Right ventricle myocardium inferior (tissue), 1 donor: ENCODE measurements around the gene ANKRD29. TPM values are rescaled to one million over a fixed set of nuclear protein-coding genes. Genes with fewer than 3 reads are reported as not detected.

Source experiments
- ATAC-seq: fragments of 200-7000 bp; cut with Tn5 transposase; one replicate; pipeline ENCODE4 v1.9.1; 2020; ENCODE audit warnings: mild to moderate bottlenecking, moderate library complexity
- DNase-seq: peaks from one replicate; pipeline ENCODE4 v3.0.0; 2021; ENCODE audit errors: missing footprints
- intact Hi-C: fragments of 100-400 bp; cut with DNase I; formaldehyde crosslinking; loops from one replicate; pipeline ENCODE4 v1.11.0; 2022
- total RNA-seq: library from RNA; stranded (reverse); fragmentation: NEBNext Ultra II Directional; extraction: Animal tissue kit (Norgen Biotek cat#: 25700); gene quantifications from one replicate; pipeline ENCODE4 v1.2.1, GENCODE V29; 2021
- donor health status: DM: no; HTN: yes; CAD: no; lungs with severe emphysema.

ANKRD29 gene
- total RNA-seq, 1 donor from 2014 or later, result 6.8 TPM

GRCh38 chr18:23689031-23689615 is 26.4 kb upstream of the ANKRD29 start, which contains the start of gene LAMA3:
TSS of gene LAMA3 (plus strand) at chr18:23689453. CDS start at chr18:23689684, 231 bp downstream.
- intact Hi-C loops, result loop anchor here (5.0 kb wide), 1 partner anchor 67 kb away; no protein-coding TSS in a partner anchor
- DNase-seq, result peak; percentile 83
- peak; percentile 92 for ATAC-seq

- intact Hi-C loops, result loop anchor here (5.0 kb wide), 1 partner anchor 66 kb away; no protein-coding TSS in a partner anchor
- DNase-seq (no peak), ATAC-seq (no peak)
Measured at GRCh38 chr18:23688528-23688927, 25.8 kb upstream of the ANKRD29 start.

- DNase-seq, result no peak
- ATAC-seq, result no peak
Measured at GRCh38 chr18:23684515-23685197, 21.9 kb upstream of the ANKRD29 start.

GRCh38 chr18:23683671-23684070 is 21.0 kb upstream of the ANKRD29 start:
- intact Hi-C loops, result no loop called here
- ATAC-seq (no peak), DNase-seq (no peak)

More at GRCh38 chr18:23684515-23685197, 21.9 kb upstream of the ANKRD29 start:
- intact Hi-C loops, result loop anchor here (5.0 kb wide), 1 partner anchor 62 kb away; no protein-coding TSS in a partner anchor

- no peak for ATAC-seq
- intact Hi-C loops, result no loop called here
- no peak for DNase-seq
Measured at GRCh38 chr18:23683155-23683554, 20.4 kb upstream of the ANKRD29 start.

GRCh38 chr18:23682472-23682871 is 19.8 kb upstream of the ANKRD29 start:
- ATAC-seq (no peak), DNase-seq (no peak)
- intact Hi-C loops, result no loop called here

GRCh38 chr18:23682045-23682444 is 19.3 kb upstream of the ANKRD29 start:
- intact Hi-C loops, result no loop called here
- ATAC-seq (no peak), DNase-seq (no peak)

GRCh38 chr18:23675896-23676295 is 13.2 kb upstream of the ANKRD29 start:
- intact Hi-C loops, result no loop called here
- ATAC-seq (no peak), DNase-seq (no peak)

GRCh38 chr18:23675236-23675635 is 12.5 kb upstream of the ANKRD29 start:
- intact Hi-C loops, result no loop called here
- DNase-seq (no peak), ATAC-seq (no peak)

GRCh38 chr18:23673725-23674124 is 11.0 kb upstream of the ANKRD29 start:
- ATAC-seq (no peak), DNase-seq (no peak)
- intact Hi-C loops, result no loop called here

- ATAC-seq (peak; percentile 69), DNase-seq (no peak)
- intact Hi-C loops, result no loop called here
Measured at GRCh38 chr18:23671564-23671963, 8.9 kb upstream of the ANKRD29 start.

GRCh38 chr18:23669804-23670405 is 7.2 kb upstream of the ANKRD29 start:
- no peak for DNase-seq
- no peak for ATAC-seq

GRCh38 chr18:23669202-23669766 is 6.6 kb upstream of the ANKRD29 start:
- intact Hi-C loops, result no loop called here
- DNase-seq (no peak), ATAC-seq (no peak)

More at GRCh38 chr18:23669804-23670405, 7.2 kb upstream of the ANKRD29 start:
- intact Hi-C loops, result no loop called here

GRCh38 chr18:23668731-23669130 is 6.0 kb upstream of the ANKRD29 start:
- intact Hi-C loops, result no loop called here
- ATAC-seq, result no peak
- no peak for DNase-seq

- ATAC-seq (no peak), DNase-seq (no peak)
- intact Hi-C loops, result no loop called here
Measured at GRCh38 chr18:23667114-23667513, 4.4 kb upstream of the ANKRD29 start.

GRCh38 chr18:23664674-23665073 is 2.0 kb upstream of the ANKRD29 start:
- DNase-seq, result no peak
- intact Hi-C loops, result no loop called here
- no peak for ATAC-seq

- intact Hi-C loops, result no loop called here
- ATAC-seq (peak; percentile 27), DNase-seq (no peak)
Measured at GRCh38 chr18:23661735-23662308, 889 bp downstream of the ANKRD29 start.

GRCh38 chr18:23658285-23658684 is 4.4 kb downstream of the ANKRD29 start:
- ATAC-seq (no peak), DNase-seq (no peak)
- intact Hi-C loops, result no loop called here

- intact Hi-C loops, result no loop called here
- ATAC-seq, result no peak
- DNase-seq, result no peak
Measured at GRCh38 chr18:23652232-23652631, 10.5 kb downstream of the ANKRD29 start.
